Fibroblast of pulmonary artery (primary cell): ENCODE measurements around the gene ATXN7L1.

Experiments used
- DNase-seq: peaks from one replicate; pipeline ENCODE4 v3.0.0-alpha.2; 2010; ENCODE audit warnings: low read depth
- H3K4me3 ChIP-seq: replicated peaks from 2 replicates; pipeline ENCODE4 v1.5.1; 2011; ENCODE audit warnings: low read depth, mild to moderate bottlenecking, control low read depth, low read length, moderate library complexity
- TF ChIP-seq, protein P1 (sequence below): IDR thresholded peaks from 2 replicates; pipeline ENCODE4 v1.5.1; 2011; ENCODE audit warnings: mild to moderate bottlenecking, control low read depth, low read length, inconsistent platforms; ENCODE audit errors: missing control alignments

ATXN7L1 gene

DNA sequence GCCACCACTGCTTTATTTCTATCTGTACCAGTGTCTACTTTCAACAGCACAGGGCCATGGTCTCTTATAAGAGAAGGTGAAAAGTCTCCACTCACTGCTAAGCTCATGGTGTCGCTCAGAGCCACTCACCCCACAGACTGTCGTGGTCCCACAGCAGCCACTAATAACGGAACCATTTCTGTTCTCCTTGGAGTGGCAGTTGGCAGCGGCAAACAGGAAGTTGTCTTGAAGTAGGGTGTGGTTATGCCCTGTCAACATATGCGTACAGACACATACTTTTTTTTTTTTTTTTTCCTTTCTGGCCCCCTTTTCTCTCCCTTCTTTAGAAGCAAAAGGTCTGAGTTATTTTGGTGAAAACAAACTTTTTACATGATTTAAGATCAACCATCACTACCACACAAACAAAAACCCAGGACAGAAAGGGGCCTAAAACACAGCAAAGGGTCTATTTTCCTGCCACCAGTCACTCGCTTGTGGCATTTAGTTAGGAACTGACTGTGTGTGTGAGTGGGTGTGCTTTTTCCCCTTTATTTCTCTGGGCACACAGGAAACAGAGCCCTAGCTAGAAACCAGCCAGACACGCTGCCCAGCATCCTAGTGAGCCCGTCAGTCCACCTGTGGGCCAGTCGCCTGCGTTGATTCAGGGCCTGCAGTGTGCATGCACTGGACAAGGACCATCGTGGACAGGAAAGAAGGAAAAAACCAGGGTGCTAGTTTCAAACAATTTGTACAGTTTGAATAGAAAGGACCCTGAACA lies 198.4 kb downstream of the ATXN7L1 start:
- DNase-seq: no peak
- TF ChIP-seq, protein P1, sequence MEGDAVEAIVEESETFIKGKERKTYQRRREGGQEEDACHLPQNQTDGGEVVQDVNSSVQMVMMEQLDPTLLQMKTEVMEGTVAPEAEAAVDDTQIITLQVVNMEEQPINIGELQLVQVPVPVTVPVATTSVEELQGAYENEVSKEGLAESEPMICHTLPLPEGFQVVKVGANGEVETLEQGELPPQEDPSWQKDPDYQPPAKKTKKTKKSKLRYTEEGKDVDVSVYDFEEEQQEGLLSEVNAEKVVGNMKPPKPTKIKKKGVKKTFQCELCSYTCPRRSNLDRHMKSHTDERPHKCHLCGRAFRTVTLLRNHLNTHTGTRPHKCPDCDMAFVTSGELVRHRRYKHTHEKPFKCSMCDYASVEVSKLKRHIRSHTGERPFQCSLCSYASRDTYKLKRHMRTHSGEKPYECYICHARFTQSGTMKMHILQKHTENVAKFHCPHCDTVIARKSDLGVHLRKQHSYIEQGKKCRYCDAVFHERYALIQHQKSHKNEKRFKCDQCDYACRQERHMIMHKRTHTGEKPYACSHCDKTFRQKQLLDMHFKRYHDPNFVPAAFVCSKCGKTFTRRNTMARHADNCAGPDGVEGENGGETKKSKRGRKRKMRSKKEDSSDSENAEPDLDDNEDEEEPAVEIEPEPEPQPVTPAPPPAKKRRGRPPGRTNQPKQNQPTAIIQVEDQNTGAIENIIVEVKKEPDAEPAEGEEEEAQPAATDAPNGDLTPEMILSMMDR: no peak
- H3K4me3 ChIP-seq: no peak overlapping the region

DNA sequence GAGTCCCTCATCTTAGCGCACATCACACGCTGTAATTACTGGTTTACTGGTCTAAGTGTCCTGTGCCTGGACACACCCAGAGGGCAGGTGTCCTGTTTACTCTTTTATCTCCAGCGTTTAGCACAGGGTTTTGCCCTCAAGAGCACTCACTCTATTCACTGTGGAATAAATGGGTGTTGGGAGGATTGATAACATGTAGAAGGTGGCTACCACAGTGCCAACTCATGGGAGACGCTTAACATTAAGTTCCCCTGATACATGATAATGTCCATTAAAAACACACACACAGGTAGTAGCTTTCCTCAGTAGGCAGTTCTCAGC lies 199.0 kb downstream of the ATXN7L1 start:
- H3K4me3 ChIP-seq: no peak overlapping the region
- no peak for DNase-seq
- TF ChIP-seq, protein P1: no peak

GRCh38 chr7:105675934-105676371 lies 200.4 kb downstream of the ATXN7L1 start:
- DNase-seq: no peak
- TF ChIP-seq, protein P1: no peak
- no peak overlapping the region for H3K4me3 ChIP-seq

DNA sequence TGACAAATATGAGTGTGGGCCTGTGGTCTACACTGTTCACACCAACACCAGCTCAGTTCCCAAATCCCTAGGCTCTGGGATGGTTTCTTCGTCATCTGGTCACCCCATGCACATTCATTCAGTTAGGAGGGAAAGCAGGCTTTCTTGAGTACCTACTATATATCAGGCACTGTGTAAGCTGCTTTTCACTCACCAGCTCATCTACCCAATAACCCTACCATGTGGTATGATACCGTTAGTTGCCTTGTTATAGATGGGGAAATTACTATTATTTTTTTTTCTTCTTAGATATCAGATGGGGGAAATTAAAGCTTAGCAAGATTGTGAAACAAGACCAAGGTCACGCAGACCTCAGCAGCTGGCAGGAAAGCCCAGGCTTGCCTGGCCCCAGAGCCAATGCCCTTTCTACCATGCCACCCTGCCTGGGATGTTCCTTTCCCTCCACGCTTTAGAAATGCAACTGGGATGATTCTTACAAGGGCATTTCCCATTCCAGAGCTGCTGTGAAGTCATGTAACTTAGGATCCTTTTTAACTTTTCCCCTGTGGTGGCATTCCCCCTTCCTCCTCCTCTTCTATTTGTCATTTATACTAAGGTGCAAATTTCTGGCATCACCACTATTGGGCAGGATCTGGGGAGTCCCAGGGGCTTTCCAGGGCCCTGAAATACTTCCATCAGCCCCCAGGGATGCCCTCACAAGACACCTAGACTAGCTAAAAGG lies 202.0 kb downstream of the ATXN7L1 start:
- TF ChIP-seq, protein P1: no peak
- no peak for DNase-seq
- no peak overlapping the region for H3K4me3 ChIP-seq

GRCh38 chr7:105673367-105674084 lies 202.9 kb downstream of the ATXN7L1 start:
- no peak for DNase-seq
- TF ChIP-seq, protein P1: no peak
- no peak overlapping the region for H3K4me3 ChIP-seq

DNA sequence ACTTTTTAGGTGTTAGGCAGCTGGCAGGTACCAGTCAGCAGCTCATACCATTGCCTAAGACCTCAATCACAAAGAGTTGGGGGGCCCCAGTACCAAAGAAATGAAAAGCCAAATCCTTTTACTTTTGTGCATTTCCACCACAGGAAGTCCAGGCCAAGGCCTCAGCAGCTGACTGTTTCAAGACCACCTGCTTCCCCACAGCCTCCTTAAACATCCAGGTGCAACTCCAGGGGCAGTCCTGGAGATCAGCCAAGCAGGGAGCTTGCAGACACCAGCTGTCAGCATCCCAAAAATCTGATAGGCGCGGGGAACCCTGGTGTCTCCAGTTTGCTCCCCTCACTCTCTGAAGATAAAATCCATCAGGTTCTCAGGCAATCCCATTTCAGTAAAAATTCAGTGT lies 203.6 kb downstream of the ATXN7L1 start:
- TF ChIP-seq, protein P1: no peak
- DNase-seq: no peak
- no peak overlapping the region for H3K4me3 ChIP-seq
